Activated CD4-positive, alpha-beta memory T cell treated with anti-CD3 and anti-CD28 coated beads for 36 hours (primary cell): ENCODE measurements around the gene PLCB4. TPM values are rescaled to one million over a fixed set of nuclear protein-coding genes. Genes with fewer than 3 reads are reported as not detected.

Experiments used
- CTCF ChIA-PET: fragments of 350-600 bp; sonication (Branson Sonifier 250); formaldehyde crosslinking; loops from one replicate; lab custom pipeline; 2021; ENCODE audit warnings: antibody characterized with exemption, inconsistent platforms; lab: Charles Lee
- POLR2A ChIA-PET: fragments of 350-600 bp; sonication (Branson Sonifier 250); formaldehyde crosslinking; loops from one replicate; lab custom pipeline; 2021; ENCODE audit warnings: antibody characterized with exemption; lab: Charles Lee
- DNase-seq: peaks from one replicate; pipeline ENCODE4 v3.0.0-alpha.2; 2020
- H3K27ac Mint-ChIP-seq: one replicate; pipeline ENCODE4 v1.8.0; 2021; ENCODE audit warnings: mixed read lengths
- H3K27me3 Mint-ChIP-seq: one replicate; pipeline ENCODE4 v1.8.0; 2021; ENCODE audit warnings: mixed read lengths
- H3K36me3 Mint-ChIP-seq: one replicate; pipeline ENCODE4 v1.8.0; 2021; ENCODE audit warnings: mixed read lengths
- H3K4me1 Mint-ChIP-seq: one replicate; pipeline ENCODE4 v1.8.0; 2021; ENCODE audit warnings: low read depth, mixed read lengths
- H3K4me3 Mint-ChIP-seq: one replicate; pipeline ENCODE4 v1.8.0; 2021; ENCODE audit warnings: mild to moderate bottlenecking, mixed read lengths
- H3K9me3 Mint-ChIP-seq: one replicate; pipeline ENCODE4 v1.8.0; 2021; ENCODE audit warnings: mixed read lengths
- intact Hi-C: fragments of 100-400 bp; cut with micrococcal nuclease; formaldehyde crosslinking; loops from one replicate; pipeline ENCODE4 v1.15.1; 2023
- total RNA-seq, 2 experiments: library from RNA; stranded (reverse); gene quantifications; one replicate each; pipeline ENCODE4 v1.2.3, GENCODE V29; 2021

Gene PLCB4
- total RNA-seq, 2 experiments from 2014 or later, result not detected

GRCh38 chr20:9253006-9253539 lies 184.2 kb downstream of the PLCB4 start:
- DNase-seq, result no peak
- Mint-ChIP-seq H3K27ac (no peak overlapping the region), H3K36me3 (no peaks in the 10 kb centered on the region), H3K4me3 (no peak overlapping the region), H3K27me3 (no peaks in the 10 kb centered on the region), H3K9me3 (peaks cover 2% of the 10 kb centered on the region), H3K4me1 (no peaks in the 10 kb centered on the region)
- intact Hi-C loops, result no loop called here
- ChIA-PET CTCF (interaction anchor here (0.6 kb wide), 1 partner anchor 436 kb away, joined by 3 read pairs; no protein-coding TSS in a partner anchor), POLR2A (no interaction called here)

- H3K9me3 Mint-ChIP-seq, result no peaks in the 10 kb centered on the region
- ChIA-PET CTCF (no interaction called here), POLR2A (no interaction called here)
- no peak for DNase-seq
- intact Hi-C loops, result no loop called here
- no peaks in the 10 kb centered on the region for H3K4me1 Mint-ChIP-seq
- H3K27me3 Mint-ChIP-seq, result no peaks in the 10 kb centered on the region
- H3K36me3 Mint-ChIP-seq, result no peaks in the 10 kb centered on the region
- no peak overlapping the region for H3K4me3 Mint-ChIP-seq
- H3K27ac Mint-ChIP-seq, result no peak overlapping the region
These were observed 186.3 kb downstream of the PLCB4 start for GRCh38 chr20:9255171-9255570.

- DNase-seq, result no peak
- no peaks in the 10 kb centered on the region for H3K9me3 Mint-ChIP-seq
- intact Hi-C loops, result no loop called here
- H3K4me3 Mint-ChIP-seq, result no peak overlapping the region
- H3K27me3 Mint-ChIP-seq, result no peaks in the 10 kb centered on the region
- POLR2A ChIA-PET, result no interaction called here
- no peak overlapping the region for H3K27ac Mint-ChIP-seq
- CTCF ChIA-PET, result no interaction called here
- no peaks in the 10 kb centered on the region for H3K4me1 Mint-ChIP-seq
- H3K36me3 Mint-ChIP-seq, result no peaks in the 10 kb centered on the region
These were observed 187.5 kb downstream of the PLCB4 start for GRCh38 chr20:9256393-9256792.

- POLR2A ChIA-PET, result no interaction called here
These were observed 190.0 kb downstream of the PLCB4 start for GRCh38 chr20:9258901-9259300.

GRCh38 chr20:9260027-9260426 lies 191.1 kb downstream of the PLCB4 start:
- H3K36me3 Mint-ChIP-seq, result no peaks in the 10 kb centered on the region
- no peak overlapping the region for H3K4me3 Mint-ChIP-seq
- no peak for DNase-seq
- H3K27ac Mint-ChIP-seq, result no peak overlapping the region
- H3K4me1 Mint-ChIP-seq, result no peaks in the 10 kb centered on the region
- no peaks in the 10 kb centered on the region for H3K27me3 Mint-ChIP-seq
- ChIA-PET CTCF (no interaction called here), POLR2A (no interaction called here)
- intact Hi-C loops, result no loop called here
- H3K9me3 Mint-ChIP-seq, result no peaks in the 10 kb centered on the region

More at GRCh38 chr20:9258901-9259300, 190.0 kb downstream of the PLCB4 start:
- Mint-ChIP-seq H3K9me3 (no peaks in the 10 kb centered on the region), H3K27me3 (no peaks in the 10 kb centered on the region), H3K36me3 (no peaks in the 10 kb centered on the region), H3K27ac (no peak overlapping the region), H3K4me3 (no peak overlapping the region), H3K4me1 (no peaks in the 10 kb centered on the region)
- CTCF ChIA-PET, result no interaction called here
- DNase-seq, result no peak
- intact Hi-C loops, result no loop called here

- intact Hi-C loops, result no loop called here
- Mint-ChIP-seq H3K27me3 (no peaks in the 10 kb centered on the region), H3K36me3 (no peaks in the 10 kb centered on the region), H3K4me1 (no peaks in the 10 kb centered on the region), H3K4me3 (no peak overlapping the region), H3K27ac (no peak overlapping the region), H3K9me3 (peaks cover 2% of the 10 kb centered on the region)
- POLR2A ChIA-PET, result no interaction called here
- no peak for DNase-seq
- CTCF ChIA-PET, result no interaction called here
These were observed 192.9 kb downstream of the PLCB4 start for GRCh38 chr20:9261781-9262180.

GRCh38 chr20:9262653-9263194 lies 193.8 kb downstream of the PLCB4 start:
- Mint-ChIP-seq H3K27me3 (no peaks in the 10 kb centered on the region), H3K27ac (no peak overlapping the region), H3K4me1 (no peaks in the 10 kb centered on the region), H3K9me3 (peaks cover 2% of the 10 kb centered on the region), H3K36me3 (no peaks in the 10 kb centered on the region), H3K4me3 (no peak overlapping the region)
- intact Hi-C loops, result no loop called here
- CTCF ChIA-PET, result no interaction called here
- POLR2A ChIA-PET, result no interaction called here
- DNase-seq, result no peak

- no peaks in the 10 kb centered on the region for H3K27me3 Mint-ChIP-seq
- H3K4me1 Mint-ChIP-seq, result no peaks in the 10 kb centered on the region
- POLR2A ChIA-PET, result no interaction called here
- H3K27ac Mint-ChIP-seq, result no peak overlapping the region
- peaks cover 2% of the 10 kb centered on the region for H3K9me3 Mint-ChIP-seq
- H3K4me3 Mint-ChIP-seq, result no peak overlapping the region
- intact Hi-C loops, result no loop called here
- H3K36me3 Mint-ChIP-seq, result no peaks in the 10 kb centered on the region
- no peak for DNase-seq
- CTCF ChIA-PET, result no interaction called here
These were observed 200.5 kb downstream of the PLCB4 start for GRCh38 chr20:9269280-9269971.

- peaks cover 5% of the 10 kb centered on the region for H3K9me3 Mint-ChIP-seq
- H3K4me3 Mint-ChIP-seq, result no peak overlapping the region
- H3K4me1 Mint-ChIP-seq, result no peaks in the 10 kb centered on the region
- POLR2A ChIA-PET, result no interaction called here
- no peak for DNase-seq
- CTCF ChIA-PET, result no interaction called here
- H3K27me3 Mint-ChIP-seq, result no peaks in the 10 kb centered on the region
- no peak overlapping the region for H3K27ac Mint-ChIP-seq
- no peaks in the 10 kb centered on the region for H3K36me3 Mint-ChIP-seq
- intact Hi-C loops, result no loop called here
These were observed 201.9 kb downstream of the PLCB4 start for GRCh38 chr20:9270831-9271230.

- peaks cover 1% of the 10 kb centered on the region for H3K27me3 Mint-ChIP-seq
- ChIA-PET POLR2A (no interaction called here), CTCF (no interaction called here)
- intact Hi-C loops, result no loop called here
- DNase-seq, result no peak
- peaks cover 6% of the 10 kb centered on the region for H3K9me3 Mint-ChIP-seq
- no peaks in the 10 kb centered on the region for H3K36me3 Mint-ChIP-seq
- H3K4me3 Mint-ChIP-seq, result no peak overlapping the region
- no peak overlapping the region for H3K27ac Mint-ChIP-seq
- H3K4me1 Mint-ChIP-seq, result no peaks in the 10 kb centered on the region
These were observed 208.1 kb downstream of the PLCB4 start for GRCh38 chr20:9276966-9277468.

- Mint-ChIP-seq H3K9me3 (peaks cover 4% of the 10 kb centered on the region), H3K27me3 (peaks cover 1% of the 10 kb centered on the region), H3K27ac (no peak overlapping the region), H3K36me3 (no peaks in the 10 kb centered on the region), H3K4me1 (no peaks in the 10 kb centered on the region), H3K4me3 (no peak overlapping the region)
- intact Hi-C loops, result no loop called here
- ChIA-PET CTCF (no interaction called here), POLR2A (no interaction called here)
- DNase-seq, result no peak
These were observed 211.1 kb downstream of the PLCB4 start for GRCh38 chr20:9279918-9280401.

- Mint-ChIP-seq H3K27me3 (peaks cover 1% of the 10 kb centered on the region), H3K36me3 (no peaks in the 10 kb centered on the region), H3K9me3 (peaks cover 3% of the 10 kb centered on the region), H3K27ac (no peak overlapping the region), H3K4me3 (no peak overlapping the region), H3K4me1 (no peaks in the 10 kb centered on the region)
- ChIA-PET POLR2A (no interaction called here), CTCF (no interaction called here)
- DNase-seq, result no peak
- intact Hi-C loops, result no loop called here
These were observed 211.8 kb downstream of the PLCB4 start for GRCh38 chr20:9280666-9281065.
